GM23248 (cell line): ENCODE results near the gene CEMIP2. TPM values are rescaled to one million over a fixed set of nuclear protein-coding genes. Genes with fewer than 3 reads are reported as not detected.

Source experiments
- DNase-seq: peaks from one replicate; pipeline ENCODE4 v3.0.0-alpha.2; 2015
- H2AFZ ChIP-seq: fragments of 200-600 bp; sonication (generic); 2 replicates; pipeline ENCODE4 v1.6.1; 2016; ENCODE audit warnings: antibody characterized with exemption
- H3F3A ChIP-seq: fragments of 200-600 bp; sonication (generic); 2 replicates; pipeline ENCODE4 v1.6.1; 2016; ENCODE audit warnings: mild to moderate bottlenecking, antibody characterized with exemption, mixed run types; ENCODE audit not compliant: insufficient read depth
- H3K27ac ChIP-seq: fragments of 200-600 bp; sonication (generic); 2 replicates; pipeline ENCODE4 v1.5.1; 2016; ENCODE audit warnings: mild to moderate bottlenecking
- H3K27me3 ChIP-seq: fragments of 200-600 bp; sonication (generic); replicated peaks from 2 replicates; pipeline ENCODE4 v1.6.1; 2016; ENCODE audit warnings: mild to moderate bottlenecking; ENCODE audit not compliant: insufficient read depth
- H3K36me3 ChIP-seq: fragments of 200-600 bp; sonication (generic); 2 replicates; pipeline ENCODE4 v1.6.1; 2016; ENCODE audit warnings: low read depth, mild to moderate bottlenecking
- H3K4me1 ChIP-seq: fragments of 200-600 bp; sonication (generic); 2 replicates; pipeline ENCODE4 v1.6.1; 2016; ENCODE audit warnings: mild to moderate bottlenecking; ENCODE audit not compliant: insufficient read depth
- H3K4me2 ChIP-seq: fragments of 200-600 bp; sonication (generic); one replicate; pipeline ENCODE4 v1.6.1; 2016; ENCODE audit warnings: mild to moderate bottlenecking; ENCODE audit not compliant: unreplicated experiment
- H3K4me3 ChIP-seq: fragments of 200-600 bp; sonication (generic); 2 replicates; pipeline ENCODE4 v1.5.1; 2016; ENCODE audit warnings: mild to moderate bottlenecking
- H3K79me2 ChIP-seq: fragments of 200-600 bp; sonication (generic); 2 replicates; pipeline ENCODE4 v1.6.1; 2016; ENCODE audit warnings: mild to moderate bottlenecking; ENCODE audit not compliant: insufficient read depth
- H3K9ac ChIP-seq: fragments of 200-600 bp; sonication (generic); 2 replicates; pipeline ENCODE4 v1.6.1; 2016; ENCODE audit warnings: mild to moderate bottlenecking
- H3K9me2 ChIP-seq: fragments of 200-600 bp; sonication (generic); 2 replicates; pipeline ENCODE4 v1.6.1; 2016; ENCODE audit warnings: mixed run types, mild to moderate bottlenecking, moderate library complexity; ENCODE audit not compliant: insufficient read depth
- H3K9me3 ChIP-seq: fragments of 200-600 bp; sonication (generic); one replicate; pipeline ENCODE4 v1.6.1; 2017; ENCODE audit warnings: low read depth
- H4K20me1 ChIP-seq: fragments of 200-600 bp; sonication (generic); 2 replicates; pipeline ENCODE4 v1.6.0; 2016; ENCODE audit not compliant: insufficient read depth
- EZH2 ChIP-seq: fragments of 200-600 bp; sonication (generic); IDR thresholded peaks from 2 replicates; pipeline ENCODE4 v1.6.1; 2018; ENCODE audit warnings: antibody characterized with exemption, mild to moderate bottlenecking; ENCODE audit not compliant: insufficient read depth, poor library complexity, severe bottlenecking
- EZH2phosphoT487 ChIP-seq: fragments of 200-600 bp; sonication (generic); IDR thresholded peaks from 2 replicates; pipeline ENCODE4 v1.6.1; 2018; ENCODE audit warnings: antibody characterized with exemption, moderate library complexity, mild to moderate bottlenecking, low read depth; ENCODE audit not compliant: insufficient read depth
- WGBS, 2 experiments: methylation state at CpG; one replicate each; pipeline ENCODE4 v1.1.6; 2015 to 2017; ENCODE audit warnings: low lambda C conversion rate in 2 of 2, low coverage in 1 of 2; ENCODE audit errors: missing lambda C conversion rate in 2 of 2; 5-methylcytosine and 5-hydroxymethylcytosine counted together
- in situ Hi-C: fragments of 300-500 bp; cut with MboI; formaldehyde crosslinking; loops from 2 replicates; pipeline ENCODE4 v1.15.0; 2020
- polyA plus RNA-seq: library from polyadenylated mRNA; unstranded; fragments of >200 nt; fragmentation: Nextera tagmentation; extraction: Ambion mirVana; gene quantifications from 2 replicates; pipeline ENCODE4 v1.2.1, GENCODE V29; 2016
- total RNA-seq: library from RNA; depleted of rRNA; stranded (reverse); fragments of >200 nt; shearing (Covaris generic); gene quantifications from 2 replicates; pipeline ENCODE4 v1.2.3, GENCODE V29; 2014

CEMIP2 gene
- total and polyA plus RNA-seq, 2 experiments from 2014 or later = 12.7 to 40.4 TPM

GRCh38 chr9:71791875-71792274, 23.6 kb upstream of the CEMIP2 start:
- H3K9me3 ChIP-seq = no peaks in the 10 kb centered on the region
- H3K79me2 ChIP-seq = no peaks in the 10 kb centered on the region
- no peaks in the 10 kb centered on the region for H3K9me2 ChIP-seq
- 43 to 47% methylated on average over 4 of the region's 4 CpGs for WGBS, 2 experiments
- H4K20me1 ChIP-seq = no peaks in the 10 kb centered on the region
- in situ Hi-C loops = loop anchor here (25.0 kb wide), 1 partner anchor 505 kb away; no protein-coding TSS in a partner anchor
- H3K27me3 ChIP-seq = no peaks in the 10 kb centered on the region
- DNase-seq = no peak
- H3K27ac ChIP-seq = no peak overlapping the region
- H3K4me1 ChIP-seq = peaks cover 11% of the 10 kb centered on the region; the same call in 1 of the 2 replicates
- TF ChIP-seq EZH2phosphoT487 = no peak
- no peak for TF ChIP-seq EZH2
- no peak overlapping the region for H3K4me2 ChIP-seq
- no peaks in the 10 kb centered on the region for H3K36me3 ChIP-seq
- no peak overlapping the region for H2AFZ ChIP-seq
- 0 out of 2 replicates have a peak, but pooled peaks cover 8% of the 10 kb centered on the region for H3F3A ChIP-seq
- no peak overlapping the region for H3K9ac ChIP-seq
- no peak overlapping the region for H3K4me3 ChIP-seq

- no peaks in the 10 kb centered on the region for H3K27me3 ChIP-seq
- in situ Hi-C loops = loop anchor here (25.0 kb wide), 1 partner anchor 503 kb away; no protein-coding TSS in a partner anchor
- H3K27ac ChIP-seq = no peak overlapping the region
- H3K9me2 ChIP-seq = no peaks in the 10 kb centered on the region
- 78 to 84% methylated on average over 1 of the region's 1 CpG for WGBS, 2 experiments
- no peaks in the 10 kb centered on the region for H4K20me1 ChIP-seq
- no peak overlapping the region for H3K9ac ChIP-seq
- H3K4me1 ChIP-seq = peaks cover 11% of the 10 kb centered on the region; the same call in 1 of the 2 replicates
- no peaks in the 10 kb centered on the region for H3K9me3 ChIP-seq
- H2AFZ ChIP-seq = no peak overlapping the region
- H3K4me3 ChIP-seq = no peak overlapping the region
- no peak for DNase-seq
- H3K4me2 ChIP-seq = no peak overlapping the region
- TF ChIP-seq EZH2phosphoT487 = no peak
- TF ChIP-seq EZH2 = no peak
- H3F3A ChIP-seq = 0 out of 2 replicates have a peak, but pooled peaks cover 8% of the 10 kb centered on the region
- no peaks in the 10 kb centered on the region for H3K79me2 ChIP-seq
- H3K36me3 ChIP-seq = no peaks in the 10 kb centered on the region
These were observed 22.0 kb upstream of the CEMIP2 start for GRCh38 chr9:71790296-71790695.

- no peaks in the 10 kb centered on the region for H3K79me2 ChIP-seq
- no peaks in the 10 kb centered on the region for H3K36me3 ChIP-seq
- in situ Hi-C loops = loop anchor here (25.0 kb wide), 1 partner anchor 496 kb away; no protein-coding TSS in a partner anchor
- H3K4me2 ChIP-seq = no peak overlapping the region
- H3K9me2 ChIP-seq = no peaks in the 10 kb centered on the region
- no peak overlapping the region for H2AFZ ChIP-seq
- no peaks in the 10 kb centered on the region for H3K9me3 ChIP-seq
- H3K27ac ChIP-seq = no peak overlapping the region
- no peak overlapping the region for H3K9ac ChIP-seq
- no peak overlapping the region for H3K4me3 ChIP-seq
- H3F3A ChIP-seq = no peaks in the 10 kb centered on the region
- 48 to 49% methylated on average over 9 of the region's 9 CpGs for WGBS, 2 experiments
- H3K4me1 ChIP-seq = no peaks in the 10 kb centered on the region
- H3K27me3 ChIP-seq = no peaks in the 10 kb centered on the region
- no peak for TF ChIP-seq EZH2phosphoT487
- TF ChIP-seq EZH2 = no peak
- H4K20me1 ChIP-seq = no peaks in the 10 kb centered on the region
- no peak for DNase-seq
These were observed 14.8 kb upstream of the CEMIP2 start for GRCh38 chr9:71783120-71783523.

DNA sequence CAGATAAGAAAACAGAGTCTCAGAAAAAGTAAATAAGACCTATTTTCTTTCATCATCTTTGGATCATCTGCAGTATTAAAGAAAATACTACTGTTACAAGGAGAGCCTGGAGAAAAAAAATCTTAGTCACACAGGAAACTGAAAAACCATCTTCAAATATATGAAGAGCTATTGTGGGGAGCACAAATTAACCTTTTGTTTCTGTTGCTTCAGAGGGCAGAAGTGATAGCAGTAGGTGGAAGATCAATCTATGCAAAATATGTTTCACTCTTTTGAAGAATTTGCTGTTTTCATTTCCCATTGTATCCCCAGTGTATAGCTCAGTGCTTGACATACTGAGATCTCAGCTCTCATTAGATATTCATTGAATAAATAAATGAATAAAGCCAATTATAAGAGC, 13.1 kb upstream of the CEMIP2 start:
- in situ Hi-C loops = loop anchor here (25.0 kb wide), 1 partner anchor 494 kb away; no protein-coding TSS in a partner anchor

GRCh38 chr9:71780953-71781352, 12.6 kb upstream of the CEMIP2 start:
- Histone ChIP-seq H3K79me2 (no peaks in the 10 kb centered on the region), H3K4me1 (no peaks in the 10 kb centered on the region), H3K4me2 (no peak overlapping the region), H3K27ac (no peak overlapping the region), H3K9me3 (no peaks in the 10 kb centered on the region), H3K9ac (no peak overlapping the region), H3F3A (no peaks in the 10 kb centered on the region), H4K20me1 (no peaks in the 10 kb centered on the region), H2AFZ (no peak overlapping the region), H3K36me3 (no peaks in the 10 kb centered on the region), H3K9me2 (no peaks in the 10 kb centered on the region), H3K27me3 (no peaks in the 10 kb centered on the region), H3K4me3 (no peak overlapping the region)
- DNase-seq = no peak
- in situ Hi-C loops = loop anchor here (25.0 kb wide), 1 partner anchor 494 kb away; no protein-coding TSS in a partner anchor
- TF ChIP-seq EZH2phosphoT487 = no peak
- no peak for TF ChIP-seq EZH2
- 87 to 92% methylated on average over 3 of the region's 3 CpGs for WGBS, 2 experiments

More for the DNA sequence above, 13.1 kb upstream of the CEMIP2 start:
- H3F3A ChIP-seq = no peaks in the 10 kb centered on the region
- no peak overlapping the region for H3K4me2 ChIP-seq
- H3K36me3 ChIP-seq = no peaks in the 10 kb centered on the region
- H2AFZ ChIP-seq = no peak overlapping the region
- no peak overlapping the region for H3K27ac ChIP-seq
- DNase-seq = no peak
- H3K9ac ChIP-seq = no peak overlapping the region
- no peaks in the 10 kb centered on the region for H3K9me3 ChIP-seq
- H3K9me2 ChIP-seq = no peaks in the 10 kb centered on the region
- H3K4me3 ChIP-seq = no peak overlapping the region
- TF ChIP-seq EZH2 (no peak), EZH2phosphoT487 (no peak)
- no peaks in the 10 kb centered on the region for H3K4me1 ChIP-seq
- H3K27me3 ChIP-seq = no peaks in the 10 kb centered on the region
- no peaks in the 10 kb centered on the region for H4K20me1 ChIP-seq
- H3K79me2 ChIP-seq = no peaks in the 10 kb centered on the region
